ENCODE results near the gene SPRING1.

Gene SPRING1

DNA sequence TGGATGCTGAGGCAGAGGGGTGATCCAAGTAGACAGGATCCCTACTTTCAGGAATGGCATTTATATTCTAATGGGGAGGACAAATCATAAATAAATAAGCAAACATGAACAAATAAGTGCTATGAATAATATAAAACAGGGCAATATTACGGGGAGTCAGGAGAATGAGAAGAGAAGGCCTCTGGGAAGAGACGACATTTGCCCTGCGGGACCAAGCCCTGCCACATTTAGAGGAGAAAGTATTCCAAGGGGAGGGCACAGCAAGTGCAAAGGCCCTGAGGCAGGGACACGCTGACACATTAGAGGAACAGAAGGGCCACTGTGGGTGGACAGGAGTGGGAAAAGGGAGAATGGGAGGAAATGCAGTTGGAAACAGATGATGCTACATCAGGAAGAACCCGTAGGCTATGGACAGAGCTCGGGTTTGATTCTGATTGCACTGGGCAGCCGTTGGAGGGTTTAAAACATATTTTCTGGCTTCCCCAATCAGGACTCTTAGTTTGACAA, 1.6 kb upstream of the SPRING1 start:
- no peak for DNase-seq

DNA sequence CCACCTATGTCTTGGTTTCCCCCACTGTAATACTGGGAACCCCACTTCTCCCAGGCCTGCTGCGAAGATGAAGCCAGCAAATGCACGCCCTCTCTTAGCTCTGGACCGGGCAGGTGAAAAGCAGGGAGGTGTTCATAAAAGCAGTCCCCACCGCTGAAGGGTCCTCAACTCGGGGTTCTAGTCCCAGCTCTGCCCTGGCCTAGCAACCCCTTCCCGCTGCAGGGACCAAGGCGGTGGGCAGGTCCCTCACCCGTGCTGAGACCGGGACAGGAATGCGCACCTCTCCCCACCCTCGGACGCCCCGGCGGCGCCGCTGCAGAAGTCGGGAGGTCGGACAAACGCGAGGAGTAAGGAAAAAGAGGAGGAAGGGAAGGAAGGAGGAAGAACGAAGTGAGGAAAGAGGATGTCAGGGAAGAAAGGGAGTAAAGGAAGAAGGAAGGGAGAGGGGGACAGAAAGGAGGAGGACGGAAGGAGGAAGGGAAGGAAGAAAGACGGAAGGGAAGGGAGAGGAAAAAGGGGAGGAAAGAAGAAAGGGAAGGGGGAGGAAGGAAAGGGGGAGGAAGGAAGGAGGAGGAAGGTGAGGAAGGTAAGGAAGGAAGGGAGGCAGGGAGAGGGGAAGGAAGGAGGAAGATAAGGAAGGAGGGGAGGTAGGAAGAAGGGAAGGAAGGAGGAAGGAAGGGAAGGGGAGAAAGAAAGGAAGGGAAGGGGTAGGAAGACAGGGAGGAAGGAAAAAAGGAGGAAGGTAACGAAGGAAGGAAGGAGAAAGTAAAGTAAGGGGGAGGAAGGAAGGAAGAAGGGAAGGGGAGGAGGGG, 701 bp downstream of the SPRING1 start:
- DNase-seq = no peak

DNA sequence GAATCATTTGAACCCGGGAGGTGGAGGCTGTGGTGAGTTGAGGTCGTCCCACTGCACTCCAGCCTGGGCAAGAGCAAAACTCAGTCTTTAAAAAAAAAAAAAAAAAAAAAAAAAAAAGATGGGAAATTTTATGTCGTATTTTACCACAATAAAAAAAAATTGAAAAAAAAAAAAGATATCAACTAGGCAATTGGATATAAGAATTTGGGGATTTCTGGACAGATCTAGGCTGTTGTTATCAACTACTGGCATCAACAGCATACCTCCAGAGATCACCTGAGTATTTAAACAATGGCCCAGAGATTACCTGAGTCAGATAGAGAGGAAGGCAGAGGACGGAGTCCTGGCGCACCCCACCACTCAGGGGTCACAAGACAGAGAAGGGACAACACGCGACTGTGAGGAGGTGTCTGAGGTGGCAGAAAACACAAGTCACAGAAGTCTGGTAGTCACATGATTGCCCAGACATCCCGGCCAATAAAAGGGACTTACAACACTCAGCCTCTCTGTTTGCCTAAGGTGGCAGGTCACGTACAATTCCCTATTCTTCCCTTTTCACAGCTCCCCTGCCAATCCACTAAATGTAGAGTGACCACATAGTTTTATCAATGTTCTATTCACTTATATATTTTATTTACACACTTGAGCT, 1.8 kb downstream of the SPRING1 start:
- DNase-seq = no peak

DNA sequence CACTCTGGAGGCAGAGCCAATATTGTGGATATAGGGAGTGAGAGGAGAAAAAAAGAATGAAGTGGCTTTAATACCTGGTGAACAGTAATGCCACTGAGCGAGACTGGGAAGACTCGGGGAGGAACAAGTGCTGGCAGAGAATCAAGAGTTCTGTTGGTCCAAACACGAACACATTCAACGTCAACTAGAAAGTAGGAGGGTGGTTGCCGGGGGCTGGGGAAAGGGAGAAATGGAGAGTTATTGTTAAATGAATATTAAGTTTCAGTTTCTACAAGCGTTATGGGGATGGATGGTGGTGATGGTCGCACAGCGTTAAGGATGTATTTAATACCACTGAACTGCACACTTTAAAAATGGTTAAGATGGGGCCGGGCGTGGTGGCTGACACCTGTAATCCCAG, 2.8 kb downstream of the SPRING1 start:
- no peak for DNase-seq

DNA sequence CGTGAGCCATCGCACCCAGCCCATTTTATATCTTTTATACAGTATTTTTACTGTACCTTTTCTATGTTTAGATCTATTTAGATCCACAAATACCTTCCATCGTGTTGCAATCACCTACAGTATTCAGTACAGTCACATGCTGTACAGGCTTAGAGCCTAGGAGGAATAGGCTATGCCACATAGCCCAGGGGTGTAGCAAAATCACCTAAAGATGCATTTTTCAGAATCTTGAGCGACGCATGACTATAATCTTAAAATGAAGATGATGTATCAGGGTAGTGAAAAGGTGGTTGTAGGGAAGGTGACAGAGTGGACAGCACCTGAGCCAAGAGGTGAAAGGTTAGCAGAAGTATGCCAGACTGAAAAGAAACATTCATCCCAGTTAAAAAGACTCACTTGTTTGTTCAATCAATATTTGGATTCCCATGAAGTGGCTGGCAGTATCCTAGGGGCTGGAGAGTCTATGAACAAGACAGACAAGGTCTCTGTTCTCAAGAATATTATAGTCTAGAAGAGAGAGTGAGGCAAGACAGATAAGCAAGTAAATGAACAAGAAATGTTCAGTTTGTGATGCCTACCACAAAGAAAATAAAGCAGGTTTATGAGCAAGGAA, 3.6 kb downstream of the SPRING1 start:
- DNase-seq = no peak

DNA sequence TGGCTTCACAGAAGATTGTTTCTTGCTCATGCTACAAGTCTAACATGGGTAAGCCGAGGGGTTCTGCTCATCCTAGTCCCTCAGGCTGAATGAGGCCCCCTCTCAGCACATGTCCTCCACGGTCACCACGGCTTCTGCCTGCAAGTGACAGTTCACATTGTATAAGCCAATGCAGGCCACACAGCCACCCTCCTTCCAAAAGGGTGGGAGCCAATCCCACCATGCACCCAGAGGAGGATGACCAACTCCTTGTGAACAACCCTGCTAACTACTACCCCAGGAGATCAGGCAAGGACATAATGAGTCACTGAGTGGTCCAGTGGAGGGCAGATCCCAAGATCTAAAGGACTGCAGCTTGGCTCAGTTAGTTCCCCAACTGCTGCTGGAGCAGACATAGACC, 6.1 kb downstream of the SPRING1 start:
- no peak for DNase-seq

DNA sequence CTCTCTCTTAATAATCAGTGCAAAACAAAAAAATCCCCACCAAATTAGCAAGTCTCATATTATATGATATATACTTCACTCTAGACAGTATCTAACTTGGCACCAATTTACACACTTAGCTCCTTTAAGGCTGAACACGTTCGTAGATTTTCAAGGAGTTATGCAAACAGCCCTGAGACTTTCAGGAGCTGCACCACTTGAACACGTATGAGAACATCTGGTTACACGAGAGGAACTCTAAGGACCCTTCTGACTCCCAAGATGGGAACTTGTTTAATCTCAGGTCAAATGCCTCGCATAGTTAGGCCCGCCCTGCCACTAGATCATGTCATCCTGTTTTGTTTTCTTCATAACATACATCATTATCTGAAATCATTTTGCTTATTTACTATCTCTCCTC, 10.0 kb downstream of the SPRING1 start:
- DNase-seq = no peak

DNA sequence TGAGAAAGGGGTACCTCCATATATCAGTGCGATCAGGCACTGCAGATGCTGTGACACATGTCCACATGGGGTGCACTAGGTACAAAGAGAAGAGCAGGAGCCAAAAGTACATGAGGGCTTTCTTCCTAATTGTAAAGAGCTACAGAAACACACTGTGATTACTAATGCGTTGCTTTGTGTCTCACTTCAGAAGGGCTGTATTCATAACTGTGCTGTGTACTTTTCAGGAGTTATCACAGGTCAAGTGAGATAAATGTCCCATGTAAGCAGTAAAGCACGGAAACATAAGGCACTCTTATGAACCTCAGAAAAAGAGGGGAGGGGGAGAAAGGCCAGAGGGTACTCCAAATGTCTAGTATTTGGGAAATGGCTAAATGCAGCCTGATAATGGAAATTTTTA, 10.6 kb downstream of the SPRING1 start:
- DNase-seq = no peak

DNA sequence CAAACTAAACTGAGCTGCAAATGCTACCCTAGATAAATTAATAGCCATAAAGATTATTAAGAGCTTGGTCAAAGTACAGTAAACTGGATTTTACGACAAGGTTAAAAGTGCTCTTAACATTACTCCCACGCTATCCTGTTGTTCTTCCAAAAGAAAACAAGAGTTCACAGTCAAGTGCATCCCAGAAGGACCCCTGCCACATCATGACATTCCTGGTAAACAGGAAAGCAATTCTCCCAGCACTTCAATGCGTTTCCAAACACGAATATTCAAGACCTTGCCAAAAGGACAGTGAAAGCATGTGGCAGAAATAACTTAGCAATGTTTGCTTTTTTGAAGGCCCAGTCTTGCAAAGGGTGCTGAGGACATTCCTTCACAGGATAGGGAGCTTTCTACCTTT, 11.2 kb downstream of the SPRING1 start:
- DNase-seq = no peak

DNA sequence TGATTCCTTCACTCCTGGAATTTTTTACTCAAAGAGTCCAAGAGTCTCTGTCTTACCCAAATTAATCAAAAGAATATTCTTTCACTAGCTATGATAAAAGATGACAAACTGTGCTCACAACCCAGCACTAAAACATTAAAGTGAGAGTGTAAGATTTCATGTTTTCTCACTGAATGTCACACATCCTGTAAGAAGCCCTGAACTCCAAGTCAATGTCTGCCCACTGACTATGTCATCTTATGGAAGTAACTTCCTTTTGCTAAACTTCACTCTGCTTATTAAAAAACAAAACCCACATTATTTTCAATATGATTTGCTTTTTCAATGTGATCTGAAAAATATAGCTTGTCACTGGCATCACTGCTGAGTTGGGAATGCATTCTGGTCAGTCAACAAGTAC, 15.6 kb downstream of the SPRING1 start:
- DNase-seq = no peak

DNA sequence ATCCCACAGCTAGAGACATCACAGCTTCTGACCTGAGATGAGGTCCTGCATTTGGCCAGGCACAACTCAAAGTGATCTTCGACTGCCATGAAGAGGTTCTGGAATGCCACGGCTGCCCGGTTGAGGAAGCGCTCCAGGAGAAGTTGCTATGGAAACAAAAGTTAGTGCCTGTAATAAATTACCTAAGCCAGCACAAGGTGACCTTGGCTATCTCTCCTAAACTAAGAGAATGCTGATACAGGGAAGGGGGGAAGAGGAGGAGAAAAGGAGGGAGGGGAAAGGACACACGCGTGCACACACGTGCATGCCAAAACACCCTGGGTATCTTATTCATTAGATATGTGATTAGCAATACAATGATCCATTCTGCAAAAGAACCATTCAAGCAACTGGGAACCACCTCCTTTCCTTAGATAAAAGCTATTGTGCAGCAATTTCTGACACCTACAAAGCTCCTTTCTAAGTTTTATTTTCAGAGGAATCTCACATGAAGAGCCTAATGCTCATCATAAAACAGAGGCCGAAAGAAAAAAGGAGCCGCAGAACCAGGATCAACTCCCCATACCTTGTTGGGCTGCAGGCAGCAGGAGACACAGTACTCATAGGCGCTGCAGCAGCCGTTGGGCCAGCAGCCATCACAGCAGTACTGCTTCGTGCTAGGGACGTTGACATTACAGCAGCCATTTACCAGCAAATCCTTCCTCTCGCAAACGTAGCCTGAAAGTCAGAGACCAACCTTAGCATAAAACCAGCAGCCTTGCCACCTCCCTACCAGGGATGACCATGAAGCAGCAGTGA, 17.9 kb downstream of the SPRING1 start:
- no peak for DNase-seq

DNA sequence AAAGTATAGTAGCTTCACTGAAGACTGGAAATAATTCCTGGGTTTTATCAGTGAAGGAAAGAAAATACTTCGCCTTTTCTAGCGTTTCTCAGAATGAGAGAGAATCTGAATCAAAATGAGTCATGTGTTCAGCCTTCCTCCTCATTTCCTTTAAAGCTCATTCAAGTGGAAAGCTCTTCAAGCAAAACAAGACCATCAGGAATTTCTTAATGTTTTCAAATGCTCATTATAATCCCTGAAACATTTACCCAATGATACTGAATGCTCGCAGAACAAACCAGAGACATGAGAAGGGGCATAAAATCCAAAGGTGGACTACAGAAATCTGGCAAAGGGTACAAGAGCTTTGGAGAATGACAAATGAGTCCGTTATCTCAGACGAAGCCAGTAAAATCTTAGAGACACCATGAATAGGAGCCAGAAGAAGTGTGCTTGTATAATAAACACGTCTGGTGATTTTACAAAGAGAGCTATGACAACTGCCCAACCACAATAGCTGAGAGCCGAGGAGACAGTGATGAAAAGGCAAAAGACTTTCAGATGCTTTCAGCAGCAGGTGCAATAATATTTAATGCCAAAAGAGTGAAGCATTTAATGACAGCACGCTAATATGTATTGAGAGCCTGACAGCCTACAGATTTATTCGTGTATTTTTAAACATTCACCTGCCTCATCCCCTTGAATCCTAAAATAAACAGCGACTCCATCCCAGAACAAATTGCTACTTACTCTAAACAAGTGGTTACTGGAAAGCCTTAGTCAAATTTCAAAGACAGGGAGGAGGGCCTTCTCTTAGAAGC, 19.0 kb downstream of the SPRING1 start:
- DNase-seq = no peak

DNA sequence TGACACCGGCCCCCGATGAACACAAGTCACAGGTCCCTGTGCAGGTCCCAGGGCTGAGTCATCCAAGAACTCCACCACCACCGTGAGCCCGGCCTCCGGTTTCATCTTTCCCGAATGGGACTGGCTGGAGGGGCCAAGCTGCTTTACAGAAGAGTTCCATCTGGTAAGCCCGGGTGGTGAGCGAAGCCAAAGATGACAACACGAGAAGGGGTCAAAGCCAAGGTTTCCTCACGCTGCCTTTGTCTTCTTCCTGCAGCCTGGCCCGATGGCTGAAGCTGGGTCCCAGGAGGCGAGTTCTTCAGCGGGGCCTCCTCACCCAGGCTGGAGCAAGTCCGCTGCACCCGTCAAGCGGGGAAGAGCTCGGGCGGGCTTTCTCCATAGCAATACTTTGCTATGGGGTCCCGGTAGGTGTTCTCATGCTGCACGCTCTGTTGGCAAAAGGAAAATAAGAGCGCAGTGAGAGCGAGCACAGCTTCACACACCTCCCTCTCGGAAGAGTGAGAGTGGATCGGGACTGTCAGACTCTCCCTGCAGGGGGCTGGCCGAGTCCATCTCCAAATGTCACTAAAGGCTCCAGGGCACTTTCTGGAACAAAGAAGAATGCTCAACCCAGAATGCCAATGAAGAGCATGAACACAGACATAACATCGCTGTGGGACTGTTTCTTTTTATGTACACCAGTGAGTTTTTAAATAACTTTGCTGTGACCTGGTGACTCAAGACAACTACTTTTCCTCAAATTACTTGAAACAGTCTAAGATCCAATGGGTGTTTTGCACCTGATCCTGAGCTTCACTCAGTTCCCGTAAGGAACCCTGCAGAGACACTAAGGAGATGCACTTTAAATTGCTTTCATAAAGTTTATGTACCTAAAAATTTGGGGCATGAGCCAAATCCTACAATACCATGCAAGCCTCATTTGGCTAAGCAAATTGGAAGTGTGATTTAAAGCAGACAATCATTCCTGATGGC, 20.1 kb downstream of the SPRING1 start:
- DNase-seq = no peak

DNA sequence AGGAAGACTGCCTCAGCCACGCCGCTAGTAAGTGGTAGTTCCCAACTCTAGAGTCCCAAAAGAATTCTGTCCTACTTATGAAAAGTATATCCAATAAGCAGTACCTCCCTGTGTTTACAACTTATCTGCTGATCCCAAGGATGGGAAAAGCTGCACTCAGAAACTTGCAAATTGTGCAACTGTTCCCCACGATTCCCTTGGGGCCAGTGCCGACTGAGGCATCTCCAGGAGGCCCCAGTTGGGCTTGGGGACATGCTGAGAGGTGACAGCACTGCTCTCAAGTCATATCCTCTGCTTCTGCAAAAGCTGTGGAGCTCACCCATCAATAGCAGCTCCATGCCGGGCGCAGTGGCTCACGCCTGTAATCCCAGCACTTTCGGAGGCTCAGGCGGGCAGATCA, 23.7 kb downstream of the SPRING1 start:
- no peak for DNase-seq

DNA sequence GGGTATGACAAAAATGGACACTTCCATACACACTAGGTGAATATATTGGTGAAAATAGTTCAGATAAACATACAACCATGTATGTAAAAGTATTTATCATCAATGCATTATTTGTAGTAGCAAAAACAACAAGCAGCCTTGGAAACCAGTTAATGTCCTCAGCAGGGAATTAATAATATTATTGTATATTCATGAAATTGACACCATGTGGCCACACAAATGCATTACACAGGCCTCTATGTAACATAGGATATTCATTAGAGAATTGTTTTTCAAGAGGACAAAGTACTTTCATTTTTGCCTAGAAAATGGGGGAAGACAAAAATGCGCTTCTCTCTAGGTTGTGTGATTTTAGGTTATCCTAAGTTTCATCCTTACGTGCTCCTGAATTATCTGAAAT, 24.3 kb downstream of the SPRING1 start:
- DNase-seq = no peak

DNA sequence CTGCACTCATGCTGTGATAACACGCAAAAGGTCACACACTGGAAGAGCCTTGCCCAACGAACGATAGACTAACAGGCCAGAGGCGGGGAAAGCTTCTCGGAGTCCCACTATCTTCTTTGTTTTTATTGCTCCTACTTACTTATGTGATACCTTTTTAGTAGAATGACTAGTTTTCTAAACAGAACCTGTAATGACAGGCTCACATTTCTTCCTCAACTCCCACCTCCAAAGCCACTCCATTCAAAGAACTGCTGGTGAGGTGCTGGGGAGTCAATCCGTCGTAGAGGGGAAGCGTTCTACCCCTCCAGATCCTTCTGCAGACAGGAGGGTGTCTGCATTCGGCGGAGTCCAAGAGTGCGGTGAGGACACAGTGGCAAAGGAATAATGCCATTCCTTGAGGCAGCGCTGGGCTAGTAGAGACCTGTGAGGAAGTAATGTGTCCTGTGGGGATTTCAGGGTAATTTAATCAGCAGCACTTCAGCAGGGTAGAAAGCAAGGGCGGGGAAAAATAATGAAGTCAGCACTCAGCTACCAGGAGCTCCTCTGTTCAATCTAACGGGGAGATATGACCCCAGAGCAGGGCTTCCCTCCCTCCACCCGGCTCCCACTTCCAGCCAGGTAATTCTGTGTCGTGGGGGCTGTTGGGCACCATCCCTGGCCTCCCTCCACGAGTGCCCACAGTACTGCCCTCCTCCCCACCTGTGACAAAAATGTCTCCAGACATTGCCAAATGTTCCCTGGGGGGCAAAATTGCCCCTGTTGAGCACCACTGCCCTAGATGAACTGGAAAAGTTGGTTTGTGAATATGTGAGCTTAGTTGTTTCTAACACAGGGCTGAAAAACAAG, 25.2 kb downstream of the SPRING1 start:
- DNase-seq = no peak

DNA sequence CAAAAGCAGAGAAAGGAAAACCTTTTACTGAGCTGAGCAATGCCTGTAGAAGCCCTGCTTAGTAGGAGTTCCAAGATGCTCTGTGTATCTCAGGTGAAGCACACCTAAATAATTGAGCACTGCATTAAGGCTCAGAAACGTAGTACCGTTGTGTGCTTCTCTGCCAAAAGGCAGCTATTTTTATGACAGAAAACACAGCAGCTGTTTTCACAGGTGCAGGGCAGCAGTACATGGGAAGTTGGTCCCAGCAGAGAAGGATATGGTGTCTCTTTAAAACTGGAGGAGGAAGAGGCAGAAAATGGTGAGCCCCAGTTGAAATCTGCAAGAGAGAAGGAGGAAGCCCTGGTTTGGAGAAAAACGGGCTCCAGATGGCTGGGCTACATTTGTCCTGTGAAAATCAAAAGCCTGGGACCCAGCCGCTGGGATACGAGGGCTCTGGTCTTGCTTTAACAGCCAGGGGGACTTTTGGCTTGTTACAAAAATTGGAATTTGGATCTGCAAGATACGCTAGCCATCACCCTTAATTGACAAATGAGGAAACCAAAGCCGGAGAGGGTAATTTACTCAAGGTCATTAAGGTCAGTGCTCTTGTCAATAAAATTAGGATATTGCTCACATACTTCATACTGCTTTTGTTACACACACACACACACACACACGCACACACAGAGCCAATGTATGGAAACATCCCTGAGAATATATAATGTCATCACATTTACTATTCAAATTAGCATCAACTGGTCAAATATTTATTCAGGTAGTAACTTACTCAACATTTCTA, 27.3 kb downstream of the SPRING1 start:
- no peak for DNase-seq

DNA sequence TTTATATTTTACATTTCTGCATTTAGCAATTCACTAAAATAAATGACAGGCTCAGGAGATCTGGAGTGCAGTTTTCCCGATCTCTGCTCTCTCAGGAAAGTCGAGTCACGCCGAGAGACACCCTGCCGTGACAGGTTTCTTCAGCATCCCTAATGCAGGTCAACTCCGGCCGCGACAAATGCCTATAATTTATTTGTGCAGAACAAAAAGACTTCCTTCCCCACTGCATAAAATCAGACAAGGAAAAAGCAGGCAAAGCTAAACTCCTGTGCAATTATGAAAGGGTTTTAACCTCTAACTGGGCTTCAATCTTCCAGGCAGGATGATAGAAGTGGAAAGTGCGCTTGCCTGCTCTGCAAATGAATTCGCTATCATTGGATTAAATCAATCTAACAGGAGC, 28.1 kb downstream of the SPRING1 start:
- no peak for DNase-seq

Data from DMS 273 treated with DMSO at 0.1 percent for 48 hours (cell line).